HG03280 (cell line): ENCODE data around the gene C9orf72.
"Not testable (repeated sequence)": the region's sequence is repeated elsewhere in the genome, so short reads cannot be mapped to it uniquely, and the experiment has no call there.

Experiments
- ATAC-seq: cut with Tn5 transposase; IDR thresholded peaks from one replicate; pipeline ENCODE4 v1.9.1; 2021; ENCODE audit warnings: mild to moderate bottlenecking, moderate library complexity; ENCODE audit not compliant: unreplicated experiment

The C9orf72 gene

GRCh38 chr9:27519466-27520465 is 53.5 kb downstream of the C9orf72 start:
- ATAC-seq, result no peak

GRCh38 chr9:27518809-27519208 is 54.5 kb downstream of the C9orf72 start:
- ATAC-seq, result no peak

- no peak for ATAC-seq
Observed at GRCh38 chr9:27518006-27518405, 55.3 kb downstream of the C9orf72 start.

- ATAC-seq, result no peak
Observed at GRCh38 chr9:27514551-27514950, 58.7 kb downstream of the C9orf72 start.

- ATAC-seq, result no peak
Observed at GRCh38 chr9:27511771-27512170, 61.5 kb downstream of the C9orf72 start.

- ATAC-seq, result no peak
Observed at GRCh38 chr9:27510780-27511179, 62.5 kb downstream of the C9orf72 start.

- ATAC-seq, result no peak
Observed at GRCh38 chr9:27506981-27507380, 66.3 kb downstream of the C9orf72 start.

GRCh38 chr9:27505744-27506161 is 67.5 kb downstream of the C9orf72 start:
- no peak for ATAC-seq

- no peak for ATAC-seq
Observed at GRCh38 chr9:27504259-27504658, 69.0 kb downstream of the C9orf72 start.

GRCh38 chr9:27503623-27504022 is 69.7 kb downstream of the C9orf72 start:
- ATAC-seq, result no peak

- not testable (repeated sequence) for ATAC-seq
Observed at GRCh38 chr9:27500902-27501301, 72.4 kb downstream of the C9orf72 start.

GRCh38 chr9:27499451-27499850 is 73.8 kb downstream of the C9orf72 start:
- ATAC-seq, result no peak

GRCh38 chr9:27497883-27498417 is 75.3 kb downstream of the C9orf72 start:
- ATAC-seq, result no peak
